T-cell (primary cell): Measurements from ENCODE around the gene HMG20A. TPM values are rescaled to one million over a fixed set of nuclear protein-coding genes. Genes with fewer than 3 reads are reported as not detected.
A peak's percentile ranks its signal among the peaks of the same experiment; 100 is the strongest.

Experiments
- ATAC-seq, 4 experiments: fragments of 200-7000 bp in 3 of 4; fragments of 150-1000 bp in 1 of 4; cut with Tn5 transposase; replicated peaks in 1 of 4; 1 replicate in 3 of 4; 2 replicates in 1 of 4; pipeline ENCODE4 v1.10.0; 2021; ENCODE audit warnings: moderate library complexity in 3 of 4, mild to moderate bottlenecking in 2 of 4, moderate number of reproducible peaks in 1 of 4
- CTCF ChIA-PET, 2 donors: fragments of 300-600 bp; sonication (Branson Sonifier 250); formaldehyde crosslinking; loops; one replicate each; lab custom pipeline; 2022; ENCODE audit warnings: antibody characterized with exemption in 2 of 2; lab: Charles Lee
- POLR2A ChIA-PET, 2 donors: fragments of 300-600 bp; sonication (Branson Sonifier 250); formaldehyde crosslinking; loops; one replicate each; lab custom pipeline; 2022; ENCODE audit warnings: antibody characterized with exemption in 2 of 2; lab: Charles Lee
- DNase-seq, 35 experiments: peaks; one replicate each; pipeline versions ENCODE4 v3.0.0 to v3.0.0-alpha.2; 2013 to 2023
- H3K27ac ChIP-seq: one replicate; pipeline ENCODE4 v1.5.1; 2013; ENCODE audit warnings: low read length
- H3K27me3 ChIP-seq, 2 experiments: replicated peaks in 1 of 2; 1 replicate in 1 of 2; 2 replicates in 1 of 2; pipeline versions ENCODE4 v1.6.1 to v1.7.0; 2013; ENCODE audit warnings: low read length in 1 of 2, mixed read lengths in 1 of 2; ENCODE audit not compliant: control insufficient read depth in 2 of 2, insufficient read depth in 2 of 2; ENCODE audit errors: extremely low read depth in 1 of 2
- H3K36me3 ChIP-seq, 2 donors: 1 replicate in 1 of 2; 2 replicates in 1 of 2; pipeline versions ENCODE4 v1.6.1 to v1.7.0; 2013; ENCODE audit warnings: low read length in 1 of 2; ENCODE audit not compliant: control insufficient read depth in 2 of 2, insufficient read depth in 1 of 2; ENCODE audit errors: extremely low read depth in 1 of 2
- H3K4me1 ChIP-seq, 2 experiments: 1 replicate in 1 of 2; 2 replicates in 1 of 2; pipeline versions ENCODE4 v1.6.1 to v1.7.0; 2013; ENCODE audit warnings: low read length in 2 of 2, mixed read lengths in 1 of 2; ENCODE audit not compliant: insufficient read depth in 2 of 2, control insufficient read depth in 1 of 2; ENCODE audit errors: extremely low read depth in 1 of 2
- H3K4me3 ChIP-seq, 2 donors: 1 replicate in 1 of 2; 2 replicates in 1 of 2; pipeline versions ENCODE4 v1.5.1 to v1.7.0; 2013; ENCODE audit warnings: mild to moderate bottlenecking in 2 of 2, low read length in 1 of 2, moderate library complexity in 1 of 2; ENCODE audit not compliant: control insufficient read depth in 1 of 2; ENCODE audit errors: extremely low read depth in 1 of 2
- H3K9me3 ChIP-seq: 2 replicates; pipeline ENCODE4 v1.7.0; 2013
- H3K27ac Mint-ChIP-seq, 2 donors: one replicate each; pipeline ENCODE4 v1.8.0; 2020 to 2021; ENCODE audit warnings: mild to moderate bottlenecking in 2 of 2, mixed read lengths in 2 of 2
- H3K27me3 Mint-ChIP-seq, 2 donors: one replicate each; pipeline ENCODE4 v1.8.0; 2021 to 2022; ENCODE audit warnings: mixed read lengths in 2 of 2
- H3K36me3 Mint-ChIP-seq: one replicate; pipeline ENCODE4 v1.8.0; 2021; ENCODE audit warnings: mixed read lengths
- H3K4me1 Mint-ChIP-seq, 3 donors: one replicate each; pipeline ENCODE4 v1.8.0; 2020 to 2022; ENCODE audit warnings: mixed read lengths in 3 of 3, mild to moderate bottlenecking in 1 of 3
- H3K4me3 Mint-ChIP-seq, 3 donors: one replicate each; pipeline ENCODE4 v1.8.0; 2020 to 2022; ENCODE audit warnings: mild to moderate bottlenecking in 3 of 3, mixed read lengths in 3 of 3, moderate library complexity in 3 of 3
- H3K9me3 Mint-ChIP-seq, 3 donors: one replicate each; pipeline ENCODE4 v1.8.0; 2020 to 2022; ENCODE audit warnings: mixed read lengths in 3 of 3
- WGBS: methylation state at CpG from one replicate; pipeline ENCODE4 v1.1.5; 2013; ENCODE audit warnings: missing lambda C conversion rate; ENCODE audit not compliant: insufficient coverage; 5-methylcytosine and 5-hydroxymethylcytosine counted together
- total RNA-seq, 35 experiments: library from RNA in 6 of 35; stranded (reverse) in 6 of 35; fragments of 120-200 nt in 1 of 35; gene quantifications; one replicate each; pipeline versions ENCODE4 v1.2.1 to v1.2.4 and lab custom pipeline; 2013 to 2026

HMG20A gene
- total RNA-seq: 10 to 100 TPM; 34.2 to 48.3 (median 42.0) TPM
- 48.0 TPM for total RNA-seq (2013)
- total RNA-seq (lab: John Stamatoyannopoulos, UW): 19.9 to 74.6 (median 44.3) reads per million in 29 experiments

DNA sequence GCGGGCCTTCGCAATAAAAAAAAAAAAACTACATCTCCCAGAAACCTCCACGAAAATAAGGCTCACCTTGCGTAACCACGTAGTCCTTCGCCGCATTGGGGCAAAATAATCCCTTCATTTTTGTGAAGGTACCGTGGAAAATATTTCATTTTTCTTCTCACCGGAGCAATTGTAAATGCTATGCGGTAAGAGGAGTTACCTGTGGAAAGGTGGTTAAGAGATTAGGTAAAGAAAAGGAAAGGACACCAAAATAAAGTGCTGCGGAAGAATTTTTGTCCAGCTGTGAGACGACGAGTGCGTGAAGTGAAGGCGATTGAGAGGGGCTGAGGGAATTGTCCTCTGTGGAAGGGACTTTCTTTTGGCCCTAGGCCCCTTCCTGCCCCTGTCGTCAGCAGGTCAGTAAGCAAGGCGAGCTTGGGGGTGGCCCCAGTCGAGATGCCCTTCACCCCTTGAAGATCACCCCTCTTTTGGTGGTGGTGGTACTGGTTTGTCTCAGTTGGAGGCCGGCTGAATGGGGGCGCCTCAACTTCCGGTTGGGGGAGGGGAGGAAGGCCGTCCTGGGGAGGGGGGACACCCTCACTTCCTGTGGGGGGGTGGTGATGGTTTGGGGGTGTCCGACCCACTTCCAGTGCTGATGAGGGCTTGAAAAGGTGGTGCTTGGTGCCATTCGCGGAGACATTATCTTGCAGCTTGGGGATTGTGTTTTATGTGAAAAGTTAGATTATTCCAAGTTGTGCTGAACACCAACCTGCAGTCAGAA is at the start of gene HMG20A:
TSS of gene HMG20A (plus strand) at position 279 of the 760 bp plus-strand sequence. CDS start 37,520 bp downstream, outside the sequence.
- H3K4me1 Mint-ChIP-seq: peaks cover 47 to 57% (median 53%) of the 10 kb centered on the region in 3 donors
- H3K36me3 ChIP-seq: peaks cover 0 to 3% of the 10 kb centered on the region in 2 donors
- H3K27ac ChIP-seq: peak within 1 kb of the TSS; percentile 90
- H3K4me1 ChIP-seq: peaks cover 15 to 17% of the 10 kb centered on the region in 2 experiments
- H3K4me3 Mint-ChIP-seq: peak within 1 kb of the TSS; percentile 90 to 98 (median 97)
- H3K36me3 Mint-ChIP-seq: peaks cover 5% of the 10 kb centered on the region
- POLR2A ChIA-PET: interaction anchor here (0.7 to 0.9 kb wide), 3 partner anchors 9 to 363 kb away, joined by 3 to 5 read pairs (median 4); no protein-coding TSS in a partner anchor
- peak within 1 kb of the TSS; percentile 98 to 99 for H3K27ac Mint-ChIP-seq
- ATAC-seq (peak; percentile 38 to 67 (median 46)), DNase-seq (peak in 31 of 35 experiments; percentile 16 to 54 (median 33))
- H3K9me3 ChIP-seq: no peaks in the 10 kb centered on the region
- no peaks in the 10 kb centered on the region for H3K9me3 Mint-ChIP-seq
- no peaks in the 10 kb centered on the region for H3K27me3 Mint-ChIP-seq
- peak within 1 kb of the TSS; percentile 77 to 92 for H3K4me3 ChIP-seq
- CTCF ChIA-PET: interaction anchor here in 1 of 2 donors (0.6 to 1.3 kb wide), 3 partner anchors 21 to 642 kb away, joined by 3 to 6 read pairs (median 4); no protein-coding TSS in a partner anchor
- peaks cover 0 to 3% of the 10 kb centered on the region in 2 experiments for H3K27me3 ChIP-seq
- WGBS: 0% methylated on average over 13 of the region's 25 CpGs

GRCh38 chr15:77371850-77372563 is 48.7 kb upstream of the HMG20A start:
- H3K4me3 Mint-ChIP-seq: no peak overlapping the region
- peaks cover 0 to 4% (median 0%) of the 10 kb centered on the region in 3 donors for H3K9me3 Mint-ChIP-seq
- no peaks in the 10 kb centered on the region for H3K4me1 Mint-ChIP-seq
- ChIA-PET POLR2A (no interaction called here), CTCF (no interaction called here)
- no peaks in the 10 kb centered on the region for H3K36me3 ChIP-seq
- no peaks in the 10 kb centered on the region for H3K27me3 ChIP-seq
- whole genome bisulfite sequencing: 100% methylated on average over 1 of the region's 5 CpGs
- H3K4me3 ChIP-seq: no peak overlapping the region
- no peaks in the 10 kb centered on the region for H3K27me3 Mint-ChIP-seq
- no peak overlapping the region for H3K27ac Mint-ChIP-seq
- H3K9me3 ChIP-seq: no peaks in the 10 kb centered on the region
- H3K36me3 Mint-ChIP-seq: no peaks in the 10 kb centered on the region
- DNase-seq (no peak), ATAC-seq (no peak)
- no peak overlapping the region for H3K27ac ChIP-seq
- H3K4me1 ChIP-seq: no peaks in the 10 kb centered on the region

DNA sequence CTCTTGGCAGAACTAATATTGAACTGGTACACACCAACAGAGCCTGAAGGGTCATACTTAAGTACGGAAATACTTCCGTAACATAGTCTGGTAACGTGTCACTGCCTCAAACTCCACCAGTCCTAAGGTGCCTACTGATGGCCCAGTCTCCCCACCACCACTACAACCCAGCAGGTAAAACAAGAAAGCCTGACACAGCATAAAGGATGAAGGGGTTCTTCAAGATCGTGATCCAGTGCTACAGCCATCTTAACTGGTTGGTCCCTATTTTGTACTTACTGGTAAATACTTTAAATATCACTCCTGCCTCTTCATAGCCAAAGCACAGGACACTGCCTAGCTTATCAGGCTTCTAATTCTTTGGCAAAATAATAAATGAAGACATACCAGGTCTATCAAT is 47.2 kb upstream of the HMG20A start:
- Mint-ChIP-seq H3K36me3 (no peaks in the 10 kb centered on the region), H3K27me3 (no peaks in the 10 kb centered on the region), H3K9me3 (peaks cover 0 to 4% (median 0%) of the 10 kb centered on the region in 3 donors), H3K27ac (no peak overlapping the region), H3K4me3 (no peak overlapping the region), H3K4me1 (no peaks in the 10 kb centered on the region)
- Histone ChIP-seq H3K36me3 (no peaks in the 10 kb centered on the region), H3K9me3 (no peaks in the 10 kb centered on the region), H3K27me3 (no peaks in the 10 kb centered on the region), H3K27ac (no peak overlapping the region), H3K4me1 (no peaks in the 10 kb centered on the region), H3K4me3 (no peak overlapping the region)
- CTCF ChIA-PET: no interaction called here
- ATAC-seq: no peak
- POLR2A ChIA-PET: no interaction called here
- no peak for DNase-seq
- WGBS: 100% methylated on average over 3 of the region's 4 CpGs

DNA sequence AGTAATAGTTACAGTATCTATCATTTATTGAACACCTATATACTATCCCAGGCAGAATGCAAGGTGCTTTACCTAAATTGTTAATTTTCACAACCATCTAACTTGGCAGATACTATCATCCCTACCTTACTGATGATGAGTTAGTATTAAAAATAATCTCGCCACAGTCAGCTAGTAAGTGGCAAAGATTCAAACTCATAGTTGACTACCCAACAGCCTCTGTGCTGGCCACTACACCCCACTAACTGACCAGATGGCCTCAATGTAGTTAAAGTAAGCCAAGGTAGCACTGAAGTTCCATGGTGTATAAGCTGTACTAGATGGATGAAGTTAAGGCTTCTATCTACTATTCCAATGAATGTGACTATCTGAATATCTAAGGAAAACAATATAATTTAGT is 45.6 kb upstream of the HMG20A start:
- H3K9me3 Mint-ChIP-seq: peaks cover 0 to 4% (median 0%) of the 10 kb centered on the region in 3 donors
- no peak overlapping the region for H3K27ac Mint-ChIP-seq
- Histone ChIP-seq H3K27ac (no peak overlapping the region), H3K4me1 (no peaks in the 10 kb centered on the region), H3K9me3 (no peaks in the 10 kb centered on the region), H3K27me3 (no peaks in the 10 kb centered on the region), H3K4me3 (no peak overlapping the region), H3K36me3 (no peaks in the 10 kb centered on the region)
- CTCF ChIA-PET: no interaction called here
- ATAC-seq (no peak), DNase-seq (no peak)
- POLR2A ChIA-PET: no interaction called here
- H3K4me3 Mint-ChIP-seq: no peak overlapping the region
- no peaks in the 10 kb centered on the region for H3K4me1 Mint-ChIP-seq
- H3K36me3 Mint-ChIP-seq: no peaks in the 10 kb centered on the region
- no peaks in the 10 kb centered on the region for H3K27me3 Mint-ChIP-seq
- WGBS: no CpG with 5 or more reads among the region's 1 CpG

DNA sequence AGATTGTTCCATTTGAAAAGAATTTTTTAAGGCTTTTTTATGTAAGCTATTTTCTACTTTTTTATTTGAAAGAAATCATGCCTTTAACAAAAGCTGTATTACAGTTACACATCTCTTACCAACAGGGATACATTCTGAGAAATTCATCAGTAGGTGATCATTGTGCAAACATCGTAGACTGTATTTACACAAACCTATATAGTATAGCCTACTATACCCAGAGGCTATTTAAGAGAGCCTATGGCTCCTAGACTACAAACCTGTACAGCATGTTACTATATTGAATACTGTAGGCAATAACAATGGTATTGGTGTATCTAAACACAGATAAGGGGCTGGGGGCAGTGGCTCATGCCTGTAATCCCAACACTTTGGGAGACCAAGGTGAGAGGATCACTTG is 43.9 kb upstream of the HMG20A start:
- Histone ChIP-seq H3K4me3 (no peak overlapping the region), H3K27ac (no peak overlapping the region), H3K36me3 (no peaks in the 10 kb centered on the region), H3K4me1 (no peaks in the 10 kb centered on the region), H3K27me3 (no peaks in the 10 kb centered on the region), H3K9me3 (no peaks in the 10 kb centered on the region)
- Mint-ChIP-seq H3K9me3 (peaks cover 0 to 4% (median 0%) of the 10 kb centered on the region in 3 donors), H3K36me3 (no peaks in the 10 kb centered on the region), H3K27ac (no peak overlapping the region), H3K4me3 (no peak overlapping the region), H3K27me3 (no peaks in the 10 kb centered on the region), H3K4me1 (no peaks in the 10 kb centered on the region)
- ChIA-PET POLR2A (no interaction called here), CTCF (no interaction called here)
- DNase-seq (no peak), ATAC-seq (no peak)
- WGBS: no CpG with 5 or more reads among the region's 1 CpG

DNA sequence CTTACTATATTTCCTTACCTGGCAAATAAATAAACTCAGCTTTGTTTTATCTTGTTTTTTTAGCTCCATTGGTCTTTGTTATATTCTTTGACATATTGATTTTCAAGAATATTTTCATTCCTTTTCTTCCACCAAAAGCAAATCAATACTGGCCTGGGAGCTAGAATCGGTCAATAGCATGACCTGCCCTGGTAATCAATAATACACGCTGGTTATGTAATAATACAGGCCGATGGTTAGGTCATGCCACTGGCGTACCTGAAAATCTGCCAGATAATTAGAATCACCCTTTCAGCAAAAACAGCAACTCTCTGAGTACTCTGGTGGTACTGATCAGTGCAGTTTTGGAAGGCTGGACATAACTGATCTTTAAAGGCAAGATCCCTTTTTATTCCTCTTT is 40.7 kb upstream of the HMG20A start:
- Histone ChIP-seq H3K9me3 (no peaks in the 10 kb centered on the region), H3K27me3 (no peaks in the 10 kb centered on the region), H3K27ac (no peak overlapping the region), H3K4me3 (no peak overlapping the region), H3K4me1 (peaks cover 0 to 3% of the 10 kb centered on the region in 2 experiments), H3K36me3 (no peaks in the 10 kb centered on the region)
- no peaks in the 10 kb centered on the region for H3K9me3 Mint-ChIP-seq
- POLR2A ChIA-PET: no interaction called here
- no peaks in the 10 kb centered on the region for H3K36me3 Mint-ChIP-seq
- H3K27me3 Mint-ChIP-seq: no peaks in the 10 kb centered on the region
- WGBS: no CpG with 5 or more reads among the region's 4 CpGs
- no peak overlapping the region for H3K4me3 Mint-ChIP-seq
- peaks cover 7 to 11% (median 7%) of the 10 kb centered on the region in 3 donors for H3K4me1 Mint-ChIP-seq
- no peak for ATAC-seq
- no peak overlapping the region for H3K27ac Mint-ChIP-seq
- DNase-seq: no peak
- CTCF ChIA-PET: no interaction called here
